Thyroid gland (tissue), 4 donors: ENCODE data around the gene ACAD9. TPM values are rescaled to one million over a fixed set of nuclear protein-coding genes. Genes with fewer than 3 reads are reported as not detected.
A peak's percentile ranks its signal among the peaks of the same experiment; 100 is the strongest.

Experiments used
- DNase-seq, 2 donors: peaks; one replicate each; pipeline ENCODE4 v3.0.0-alpha.2; 2019
- H3K27ac ChIP-seq, 3 donors: fragments of 200-600 bp; sonication (generic); 1 replicate in 2 of 3; 2 replicates in 1 of 3; pipeline ENCODE4 v1.5.1; 2016 to 2019; ENCODE audit warnings: mild to moderate bottlenecking in 1 of 3, moderate library complexity in 1 of 3
- H3K27me3 ChIP-seq: fragments of 200-600 bp; sonication (generic); one replicate; pipeline ENCODE4 v1.5.1; 2019
- H3K36me3 ChIP-seq, 2 donors: fragments of 200-600 bp; sonication (generic); one replicate each; pipeline ENCODE4 v1.5.1; 2016 to 2019
- H3K4me1 ChIP-seq, 2 donors: fragments of 200-600 bp; sonication (generic); one replicate each; pipeline ENCODE4 v1.5.1; 2017 to 2019
- H3K4me3 ChIP-seq, 3 donors: fragments of 200-600 bp; sonication (generic); replicated peaks in 1 of 3; 1 replicate in 2 of 3; 2 replicates in 1 of 3; pipeline ENCODE4 v1.5.1; 2016; ENCODE audit warnings: mild to moderate bottlenecking in 1 of 3
- H3K9me3 ChIP-seq: fragments of 200-600 bp; sonication (generic); one replicate; pipeline ENCODE4 v1.5.1; 2017
- POLR2A ChIP-seq, 2 donors: fragments of 450-650 bp; IDR thresholded peaks; one replicate each; pipeline ENCODE4 v1.6.1; 2017; ENCODE audit warnings: antibody characterized with exemption in 2 of 2, mild to moderate bottlenecking in 2 of 2, moderate library complexity in 1 of 2
- WGBS, 2 donors: methylation state at CpG; one replicate each; pipeline ENCODE4 v1.1.5; 2017; 5-methylcytosine and 5-hydroxymethylcytosine counted together
- intact Hi-C: fragments of 100-400 bp; cut with DNase I; formaldehyde crosslinking; loops from one replicate; pipeline ENCODE4 v1.15.1; 2023
- total RNA-seq, 4 donors: library from RNA; depleted of rRNA; stranded (reverse); fragments of >200 nt; gene quantifications; one replicate each; pipeline ENCODE4 v1.2.3, GENCODE V29; 2016
- TF ChIP-seq, protein P1 (sequence below), 6 experiments: fragments of 200-600 bp in 3 of 6; fragments of 450-650 bp in 3 of 6; sonication (generic) in 3 of 6; IDR thresholded peaks; one replicate each; pipeline ENCODE4 v1.5.1; 2016 to 2019; ENCODE audit warnings: antibody characterized with exemption in 6 of 6, mild to moderate bottlenecking in 2 of 6, inconsistent platforms in 1 of 6, moderate library complexity in 1 of 6

The ACAD9 gene
- total RNA-seq, 4 donors from 2014 or later = 38.4 to 78.8 (median 61.0) TPM

DNA sequence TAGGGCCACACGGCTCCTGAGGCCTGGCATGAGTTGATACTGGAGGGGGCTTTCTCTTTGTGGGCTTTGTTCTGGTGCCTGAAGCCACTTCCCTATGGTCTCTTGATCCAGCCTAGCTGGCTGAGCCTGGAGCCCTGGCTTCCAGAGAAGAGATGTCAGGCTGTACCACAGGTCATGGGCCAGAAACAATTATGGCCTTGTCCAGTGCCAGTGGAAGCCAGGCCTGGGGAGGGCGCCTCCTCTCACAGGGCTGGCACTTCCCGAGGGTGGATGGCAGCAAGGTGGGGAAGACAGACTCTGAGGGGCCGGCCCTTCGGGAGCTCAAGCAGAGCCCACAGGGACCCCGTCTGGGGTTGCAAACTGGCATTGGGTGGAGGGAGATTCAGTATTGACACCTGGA lies 34.9 kb upstream of the ACAD9 start:
- no peak overlapping the region for H3K27ac ChIP-seq
- 93 to 97% methylated on average over 4 to 5 of the region's 6 CpGs for WGBS, 2 donors
- TF ChIP-seq POLR2A (IDR thresholded peaks at IDR 0.05) = no peak
- TF ChIP-seq, protein P1, sequence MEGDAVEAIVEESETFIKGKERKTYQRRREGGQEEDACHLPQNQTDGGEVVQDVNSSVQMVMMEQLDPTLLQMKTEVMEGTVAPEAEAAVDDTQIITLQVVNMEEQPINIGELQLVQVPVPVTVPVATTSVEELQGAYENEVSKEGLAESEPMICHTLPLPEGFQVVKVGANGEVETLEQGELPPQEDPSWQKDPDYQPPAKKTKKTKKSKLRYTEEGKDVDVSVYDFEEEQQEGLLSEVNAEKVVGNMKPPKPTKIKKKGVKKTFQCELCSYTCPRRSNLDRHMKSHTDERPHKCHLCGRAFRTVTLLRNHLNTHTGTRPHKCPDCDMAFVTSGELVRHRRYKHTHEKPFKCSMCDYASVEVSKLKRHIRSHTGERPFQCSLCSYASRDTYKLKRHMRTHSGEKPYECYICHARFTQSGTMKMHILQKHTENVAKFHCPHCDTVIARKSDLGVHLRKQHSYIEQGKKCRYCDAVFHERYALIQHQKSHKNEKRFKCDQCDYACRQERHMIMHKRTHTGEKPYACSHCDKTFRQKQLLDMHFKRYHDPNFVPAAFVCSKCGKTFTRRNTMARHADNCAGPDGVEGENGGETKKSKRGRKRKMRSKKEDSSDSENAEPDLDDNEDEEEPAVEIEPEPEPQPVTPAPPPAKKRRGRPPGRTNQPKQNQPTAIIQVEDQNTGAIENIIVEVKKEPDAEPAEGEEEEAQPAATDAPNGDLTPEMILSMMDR (IDR thresholded peaks at IDR 0.05) = no peak
- no peaks in the 10 kb centered on the region for H3K27me3 ChIP-seq
- no peak for DNase-seq
- H3K36me3 ChIP-seq = no peaks in the 10 kb centered on the region
- peaks cover 8% of the 10 kb centered on the region in 2 donors for H3K4me1 ChIP-seq
- H3K4me3 ChIP-seq = no peak overlapping the region
- no peaks in the 10 kb centered on the region for H3K9me3 ChIP-seq
- intact Hi-C loops = loop anchor here (10.0 kb wide), 2 partner anchors 160 to 420 kb away; no protein-coding TSS in a partner anchor

DNA sequence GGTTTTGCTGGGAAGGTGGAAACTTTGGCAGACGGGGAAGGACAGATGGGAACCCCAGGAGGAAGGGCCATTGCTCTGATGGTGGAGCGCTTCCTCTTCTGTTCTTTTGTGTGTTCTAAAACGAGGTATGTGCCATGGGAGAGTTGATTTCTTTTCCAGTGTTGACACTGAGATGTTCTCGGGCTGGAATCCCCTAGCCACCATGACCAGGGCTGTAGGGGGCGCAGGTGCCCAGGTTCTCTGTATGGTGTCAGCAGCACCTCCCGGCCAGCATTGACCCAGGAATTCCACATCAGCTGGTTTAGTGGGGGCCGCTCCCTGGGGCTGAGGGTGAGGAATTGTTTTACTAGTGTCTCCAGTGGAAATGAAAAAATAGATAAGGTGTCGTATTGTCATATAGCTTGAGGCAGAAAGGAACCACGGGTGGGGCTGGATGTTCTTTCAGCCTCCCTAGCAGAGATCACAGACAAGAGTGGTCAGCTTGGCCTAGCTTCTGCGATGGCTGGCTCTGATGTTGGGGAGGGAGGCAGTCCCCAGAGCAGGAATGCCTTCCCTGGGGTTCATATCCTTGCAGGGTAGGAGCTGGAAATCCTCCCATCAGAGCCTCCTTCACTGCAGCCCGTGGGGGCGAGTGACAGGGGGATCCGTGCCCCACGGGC lies 34.2 kb upstream of the ACAD9 start:
- H3K36me3 ChIP-seq = no peaks in the 10 kb centered on the region
- H3K27me3 ChIP-seq = no peaks in the 10 kb centered on the region
- H3K4me3 ChIP-seq = peak overlapping the region in 1 of 3 donors; percentile 27
- intact Hi-C loops = loop anchor here (10.0 kb wide), 2 partner anchors 160 to 420 kb away; no protein-coding TSS in a partner anchor
- peak overlapping the region in 1 of 3 donors; percentile 65 for H3K27ac ChIP-seq
- TF ChIP-seq, protein P1 (IDR thresholded peaks at IDR 0.05) = no peak
- TF ChIP-seq POLR2A (IDR thresholded peaks at IDR 0.05) = no peak
- 40 to 59% methylated on average over 10 to 14 of the region's 14 CpGs for WGBS, 2 donors
- H3K9me3 ChIP-seq = no peaks in the 10 kb centered on the region
- peaks cover 8% of the 10 kb centered on the region in 2 donors for H3K4me1 ChIP-seq
- DNase-seq = no peak

DNA sequence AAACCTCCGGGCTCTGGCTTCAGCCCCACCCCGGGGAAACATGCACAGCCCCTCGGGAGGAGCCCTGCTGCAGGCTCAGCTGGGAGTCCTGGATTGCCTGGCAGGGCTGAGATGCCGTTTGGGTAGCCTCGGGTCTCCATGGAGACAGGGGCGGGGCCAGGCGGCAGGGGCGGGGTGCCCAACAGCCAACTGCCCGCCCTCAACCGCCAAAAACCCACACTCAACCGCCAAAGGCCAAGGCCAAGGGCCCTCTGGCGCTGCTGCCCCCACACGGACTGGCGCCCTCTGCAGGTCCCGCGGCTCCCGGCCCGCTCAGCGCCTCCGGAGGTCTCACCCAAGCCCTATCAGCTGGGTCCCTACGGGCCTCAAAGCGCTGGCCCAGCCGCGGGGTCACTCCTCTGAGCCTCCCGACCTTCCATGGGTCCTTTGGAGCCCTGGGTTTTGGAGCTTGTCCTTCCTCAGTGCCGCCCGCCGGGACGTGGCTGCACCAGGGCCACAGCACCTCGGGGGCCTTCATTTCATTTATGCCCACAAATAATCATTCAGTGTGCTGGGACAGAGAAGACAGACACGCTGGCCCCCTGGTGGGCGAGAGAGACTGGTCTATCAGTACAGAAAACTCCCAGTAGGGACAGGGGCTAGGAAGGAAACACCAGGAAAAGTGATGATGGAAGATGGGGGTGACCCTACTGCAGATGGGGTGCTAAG lies 33.5 kb upstream of the ACAD9 start:
- DNase-seq = peak; percentile 77 to 83
- no peak for TF ChIP-seq POLR2A (IDR thresholded peaks at IDR 0.05)
- TF ChIP-seq, protein P1 (IDR thresholded peaks at IDR 0.05) = peak; percentile 14 to 75 (median 57)
- H3K27me3 ChIP-seq = no peaks in the 10 kb centered on the region
- H3K9me3 ChIP-seq = no peaks in the 10 kb centered on the region
- peak overlapping the region in 1 of 3 donors; percentile 65 for H3K27ac ChIP-seq
- WGBS, 2 donors = 5 to 7% methylated on average over 14 to 16 of the region's 32 CpGs
- peak overlapping the region; percentile 9 to 42 (median 27) for H3K4me3 ChIP-seq
- H3K4me1 ChIP-seq = peaks cover 8% of the 10 kb centered on the region in 2 donors
- H3K36me3 ChIP-seq = no peaks in the 10 kb centered on the region
- intact Hi-C loops = loop anchor here (2.0 to 10.0 kb wide), 3 partner anchors 161 to 421 kb away; no protein-coding TSS in a partner anchor

DNA sequence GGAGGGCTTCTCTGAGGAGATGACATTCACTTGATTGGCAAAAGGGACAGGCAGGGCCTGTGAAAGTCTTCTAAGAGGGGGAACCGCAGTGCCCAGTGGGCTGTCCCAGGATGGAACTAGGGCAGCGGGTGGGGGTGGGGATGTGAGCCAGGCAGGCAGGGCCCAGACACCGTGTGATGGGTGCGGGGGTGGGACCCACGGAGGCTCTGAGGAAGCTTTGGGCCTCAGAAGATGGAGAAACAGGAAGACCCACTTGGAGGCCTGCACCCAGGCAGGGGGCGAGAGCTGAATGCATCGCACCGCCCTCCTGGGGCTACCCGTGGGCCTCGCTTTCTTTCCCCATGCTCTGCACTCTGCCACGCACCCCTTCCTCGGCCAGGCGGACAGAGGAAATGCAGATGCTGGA lies 32.9 kb upstream of the ACAD9 start:
- no peaks in the 10 kb centered on the region for H3K36me3 ChIP-seq
- no peak overlapping the region for H3K4me3 ChIP-seq
- no peak for DNase-seq
- peaks cover 8% of the 10 kb centered on the region in 2 donors for H3K4me1 ChIP-seq
- H3K27ac ChIP-seq = no peak overlapping the region
- no peaks in the 10 kb centered on the region for H3K9me3 ChIP-seq
- H3K27me3 ChIP-seq = no peaks in the 10 kb centered on the region
- no peak for TF ChIP-seq POLR2A (IDR thresholded peaks at IDR 0.05)
- TF ChIP-seq, protein P1 (IDR thresholded peaks at IDR 0.05) = peak in 1 of 6 experiments; percentile 2
- WGBS, 2 donors = 77 to 85% methylated on average over 13 of the region's 13 CpGs
- intact Hi-C loops = loop anchor here (2.0 to 10.0 kb wide), 3 partner anchors 162 to 422 kb away; no protein-coding TSS in a partner anchor
